GM12878 (cell line): Measurements from ENCODE around the gene NPL. TPM values are rescaled to one million over a fixed set of nuclear protein-coding genes. Genes with fewer than 3 reads are reported as not detected.

ENCODE experiments used
- ATAC-seq: fragments of 200-7000 bp; cut with Tn5 transposase; 3 replicates; pipeline ENCODE4 v1.9.1; 2020; ENCODE audit warnings: mild to moderate bottlenecking, moderate library complexity
- BruUV-seq: library from RNA; stranded (reverse); fragments of 400-500 nt; replicated peaks from 2 replicates; lab custom pipeline; 2021; lab: Mats Ljungman, UMichigan
- CTCF ChIA-PET: fragments of 300-600 bp; sonication (Branson Sonifier 250); formaldehyde crosslinking; extraction: SDS; loops from one replicate; lab custom pipeline; 2021; ENCODE audit warnings: inconsistent platforms; lab: Yijun Ruan, JAX
- POLR2A ChIA-PET: fragments of 350-600 bp; formaldehyde crosslinking; extraction: SDS; loops from one replicate; lab custom pipeline; 2021; ENCODE audit warnings: inconsistent platforms; lab: Charles Lee
- RAD21 ChIA-PET: fragments of 300-600 bp; sonication (Branson Sonifier 250); formaldehyde crosslinking; loops from one replicate; lab custom pipeline; 2023; ENCODE audit warnings: antibody characterized with exemption; ENCODE audit not compliant: unreplicated experiment; lab: Charles Lee
- SMC1A ChIA-PET: fragments of 300-600 bp; sonication (Branson Sonifier 250); formaldehyde crosslinking; loops from one replicate; lab custom pipeline; 2023; ENCODE audit not compliant: unreplicated experiment, uncharacterized antibody; lab: Charles Lee
- DNase-seq: peaks from one replicate; pipeline ENCODE4 v3.0.0-alpha.2; 2011; ENCODE audit warnings: low read depth, low spot score
- FAIRE-seq: peaks from 3 replicates; lab custom pipeline; 2011; peaks lifted over from hg19 to GRCh38; lab: Jason Lieb, UNC
- H2AFZ ChIP-seq: 2 replicates; pipeline ENCODE4 v1.6.0; 2011; ENCODE audit warnings: low read depth, low read length, control low read depth; ENCODE audit not compliant: control insufficient read depth
- H3K27ac ChIP-seq: 2 replicates; pipeline ENCODE4 v1.5.1; 2011; ENCODE audit warnings: control low read depth; ENCODE audit not compliant: control insufficient read depth, insufficient read depth
- H3K27me3 ChIP-seq, 2 experiments: replicated peaks in 1 of 2; 2 replicates each; pipeline versions ENCODE4 v1.6.0 to v1.6.1; 2011; ENCODE audit warnings: low read length in 1 of 2; ENCODE audit not compliant: control insufficient read depth in 2 of 2, insufficient read depth in 2 of 2
- H3K36me3 ChIP-seq, 2 experiments: 2 replicates each; pipeline ENCODE4 v1.5.1; 2011; ENCODE audit warnings: low read length in 1 of 2; ENCODE audit not compliant: control insufficient read depth in 2 of 2, insufficient read depth in 2 of 2
- H3K4me1 ChIP-seq: 2 replicates; pipeline ENCODE4 v1.6.1; 2011; ENCODE audit warnings: mild to moderate bottlenecking, low read length, moderate library complexity, mixed read lengths; ENCODE audit not compliant: control insufficient read depth, insufficient read depth
- H3K4me2 ChIP-seq: 2 replicates; pipeline ENCODE4 v1.6.0; 2011; ENCODE audit warnings: control low read depth; ENCODE audit not compliant: control insufficient read depth, insufficient read depth
- H3K4me3 ChIP-seq: fragments of 200-600 bp; sonication (generic); 2 replicates; pipeline ENCODE4 v1.5.1; 2016
- H3K79me2 ChIP-seq: 2 replicates; pipeline ENCODE4 v1.6.0; 2011; ENCODE audit warnings: low read length; ENCODE audit not compliant: control insufficient read depth, insufficient read depth
- H3K9ac ChIP-seq: 2 replicates; pipeline ENCODE4 v1.8.0; 2011; ENCODE audit warnings: low read length, control low read depth, mixed read lengths; ENCODE audit not compliant: control insufficient read depth, insufficient read depth
- H3K9me3 ChIP-seq: replicated peaks from 3 replicates; pipeline ENCODE4 v1.5.1; 2011; ENCODE audit warnings: mild to moderate bottlenecking, low read length; ENCODE audit not compliant: control insufficient read depth, insufficient read depth
- H4K20me1 ChIP-seq: 2 replicates; pipeline ENCODE4 v1.6.0; 2011; ENCODE audit not compliant: control insufficient read depth, insufficient read depth
- ATF7 ChIP-seq: fragments of 450-650 bp; IDR thresholded peaks from 2 replicates; pipeline ENCODE4 v1.6.1; 2016; ENCODE audit warnings: low read depth, mild to moderate bottlenecking
- CHD4 ChIP-seq: fragments of 200-600 bp; sonication (generic); IDR thresholded peaks from 2 replicates; pipeline ENCODE4 v1.6.1; 2016; ENCODE audit warnings: mild to moderate bottlenecking
- CREB1 ChIP-seq: IDR thresholded peaks from 2 replicates; pipeline ENCODE4 v1.6.1; 2012; ENCODE audit warnings: low read depth, mild to moderate bottlenecking, inconsistent platforms
- ESRRA ChIP-seq: IDR thresholded peaks from 2 replicates; pipeline ENCODE4 v1.6.1; 2012; ENCODE audit warnings: mild to moderate bottlenecking, low read length, improper control_type of control experiment
- FOXK2 ChIP-seq: fragments of 450-650 bp; IDR thresholded peaks from 2 replicates; pipeline ENCODE4 v1.6.1; 2017; ENCODE audit warnings: mild to moderate bottlenecking, moderate library complexity
- HDAC2 ChIP-seq: fragments of 200-600 bp; sonication (generic); IDR thresholded peaks from 2 replicates; pipeline ENCODE4 v1.6.1; 2017
- JUNB ChIP-seq: IDR thresholded peaks from 2 replicates; pipeline ENCODE4 v1.6.1; 2016; ENCODE audit warnings: antibody characterized with exemption, mild to moderate bottlenecking
- MEF2A ChIP-seq: IDR thresholded peaks from 2 replicates; pipeline ENCODE4 v1.6.1; 2011; ENCODE audit warnings: low read depth, mild to moderate bottlenecking, low read length, moderate library complexity; ENCODE audit not compliant: insufficient read depth
- NR2F1 ChIP-seq: fragments of 450-650 bp; conservative IDR thresholded peaks from 2 replicates; pipeline ENCODE4 v1.6.1; 2017; ENCODE audit warnings: mild to moderate bottlenecking
- RBBP5 ChIP-seq: fragments of 200-600 bp; sonication (generic); conservative IDR thresholded peaks from 2 replicates; pipeline ENCODE4 v1.6.1; 2016
- TCF7 ChIP-seq: IDR thresholded peaks from 2 replicates; pipeline ENCODE4 v1.6.1; 2014; ENCODE audit warnings: antibody characterized with exemption, borderline replicate concordance
- YY1 ChIP-seq: IDR thresholded peaks from 2 replicates; pipeline ENCODE4 v1.6.1; 2011; ENCODE audit warnings: low read depth, mild to moderate bottlenecking, low read length
- WGBS: methylation state at CpG from one replicate; pipeline ENCODE4 v1.1.6; 2016; ENCODE audit warnings: low lambda C conversion rate; ENCODE audit not compliant: insufficient replicate concordance, insufficient coverage; ENCODE audit errors: missing lambda C conversion rate; 5-methylcytosine and 5-hydroxymethylcytosine counted together
- in situ Hi-C: fragments of 300-500 bp; cut with MboI; formaldehyde crosslinking; loops from 9 replicates; pipeline ENCODE4 v1.14.3; 2018; ENCODE audit warnings: mixed read lengths
- intact Hi-C: fragments of 100-400 bp; cut with micrococcal nuclease; formaldehyde crosslinking; loops from one replicate; pipeline ENCODE4 v1.14.2; 2022; ENCODE audit not compliant: unreplicated experiment
- polyA plus RNA-seq, 11 experiments: library from polyadenylated mRNA; depleted of rRNA in 4 of 11; unstranded in 6 of 11; stranded (reverse) in 5 of 11; fragments of >200 nt; fragmentation: Nextera tagmentation in 4 of 11; fragmentation: Illumina TruSeq in 1 of 11; extraction: Ambion mirVana in 4 of 11; extraction: Trizol in 1 of 11; gene quantifications; 1 replicate in 1 of 11; 2 replicates in 10 of 11; pipeline versions ENCODE4 v1.2.1 to v1.2.3, GENCODE V29; 2011 to 2016; ENCODE audit warnings: inconsistent platforms in 2 of 11, missing spikeins in 2 of 11, low read depth in 1 of 11
- total RNA-seq, 4 experiments: library from RNA; depleted of rRNA in 3 of 4; stranded (reverse); fragments of >200 nt in 3 of 4; fragmentation: Illumina TruSeq in 1 of 4; extraction: Trizol in 1 of 4; gene quantifications; 2 replicates each; pipeline versions ENCODE4 v1.2.1 to v1.2.3, GENCODE V29; 2013 to 2021
- TF ChIP-seq, protein P1 (sequence below): IDR thresholded peaks from 2 replicates; pipeline ENCODE4 v1.6.1; 2012; ENCODE audit warnings: low read length, inconsistent platforms
- TF ChIP-seq, protein P2 (sequence below): fragments of 450-650 bp; IDR thresholded peaks from 2 replicates; pipeline ENCODE4 v1.6.1; 2017; ENCODE audit warnings: mild to moderate bottlenecking, moderate library complexity
- TF ChIP-seq, protein P3 (sequence below): fragments of 450-650 bp; IDR thresholded peaks from 2 replicates; pipeline ENCODE4 v1.6.1; 2017; ENCODE audit warnings: mild to moderate bottlenecking
- TF ChIP-seq, protein P4 (sequence below): fragments of 450-650 bp; IDR thresholded peaks from 2 replicates; pipeline ENCODE4 v1.6.1; 2017; ENCODE audit warnings: borderline replicate concordance

Gene NPL
- total and polyA plus RNA-seq, 10 of the 15 experiments (the other 5 are each of a cell fraction or from before 2014, with no cell fraction given), result 5.3 to 19.2 (median 10.0) TPM

DNA sequence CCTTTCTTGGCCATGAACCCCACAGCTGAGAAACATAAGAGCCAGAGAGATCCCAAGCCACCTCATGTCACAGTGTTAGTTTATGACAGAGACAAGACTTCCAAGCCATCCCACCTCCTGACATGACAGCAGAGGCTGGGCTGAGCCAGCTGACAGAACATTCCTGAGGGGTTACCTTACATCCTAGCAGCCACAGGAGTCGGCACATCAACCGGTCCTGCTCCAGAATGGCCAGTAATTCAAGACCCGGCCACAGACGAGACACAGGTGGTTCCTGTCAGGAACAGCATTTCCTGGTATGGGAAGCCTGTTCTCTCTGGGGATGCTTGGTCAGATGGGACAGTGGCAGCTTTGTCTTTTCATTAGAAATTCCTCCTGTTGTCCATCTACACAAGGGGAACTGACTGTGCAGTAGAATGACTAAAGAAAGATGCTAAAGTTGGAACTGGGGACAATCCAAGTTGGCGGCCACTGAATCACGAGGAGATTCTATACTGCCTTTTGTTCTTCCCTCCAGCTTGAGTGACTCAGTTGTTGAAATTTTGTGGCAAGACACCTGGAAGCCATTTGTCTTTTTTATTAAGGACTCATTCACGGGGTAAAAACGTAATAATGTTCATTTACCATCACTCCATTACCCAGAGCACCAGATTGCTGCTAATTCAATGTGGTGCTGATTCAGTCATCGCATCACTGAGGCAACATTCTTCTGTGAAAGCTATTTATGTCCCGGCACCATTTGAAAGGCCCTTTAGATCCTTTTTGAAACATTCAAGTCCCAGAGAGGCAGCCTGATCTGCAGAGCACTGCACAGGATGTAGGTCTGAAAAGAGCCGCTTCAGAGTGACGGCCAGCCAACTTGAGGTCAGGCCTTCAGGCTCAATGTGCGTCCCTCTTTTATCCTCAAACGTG is 37.2 kb upstream of the NPL start:
- ChIA-PET SMC1A (interaction anchor here (1.1 kb wide), 2 partner anchors 9 to 158 kb away, joined by 3 read pairs; no protein-coding TSS in a partner anchor), RAD21 (no interaction called here), CTCF (interaction anchor here (1.2 to 1.7 kb wide), 2 partner anchors 32 to 151 kb away, joined by 5 to 6 read pairs; no protein-coding TSS in a partner anchor), POLR2A (interaction anchor here (0.5 to 1.4 kb wide), 2 partner anchors 9 to 1064 kb away, joined by 3 to 6 read pairs; no protein-coding TSS in a partner anchor)
- H3K4me2 ChIP-seq, result no peak overlapping the region
- no peak overlapping the region for H3K9ac ChIP-seq
- H3K9me3 ChIP-seq, result no peaks in the 10 kb centered on the region
- H3K79me2 ChIP-seq, result no peaks in the 10 kb centered on the region
- FAIRE-seq (no peak), ATAC-seq (no peak), DNase-seq (no peak)
- no peak overlapping the region for H2AFZ ChIP-seq
- H4K20me1 ChIP-seq, result no peaks in the 10 kb centered on the region
- WGBS, result 43% methylated on average over 14 of the region's 14 CpGs
- no TSS peak for BruUV-seq
- no peak overlapping the region for H3K4me3 ChIP-seq
- peaks cover 2 to 4% of the 10 kb centered on the region in 2 experiments; a peak in 1 of 4 replicates for H3K27me3 ChIP-seq
- H3K4me1 ChIP-seq, result no peaks in the 10 kb centered on the region
- in situ Hi-C loops, result no loop called here
- no peaks in the 10 kb centered on the region for H3K36me3 ChIP-seq
- H3K27ac ChIP-seq, result no peak overlapping the region
- intact Hi-C loops, result no loop called here
- TF ChIP-seq NR2F1 (no peak), ATF7 (no peak), RBBP5 (no peak), TCF7 (no peak), YY1 (no peak), MEF2A (no peak), FOXK2 (no peak), ESRRA (no peak), CHD4 (no peak), HDAC2 (no peak), JUNB (no peak), CREB1 (no peak)
- TF ChIP-seq, protein P1, sequence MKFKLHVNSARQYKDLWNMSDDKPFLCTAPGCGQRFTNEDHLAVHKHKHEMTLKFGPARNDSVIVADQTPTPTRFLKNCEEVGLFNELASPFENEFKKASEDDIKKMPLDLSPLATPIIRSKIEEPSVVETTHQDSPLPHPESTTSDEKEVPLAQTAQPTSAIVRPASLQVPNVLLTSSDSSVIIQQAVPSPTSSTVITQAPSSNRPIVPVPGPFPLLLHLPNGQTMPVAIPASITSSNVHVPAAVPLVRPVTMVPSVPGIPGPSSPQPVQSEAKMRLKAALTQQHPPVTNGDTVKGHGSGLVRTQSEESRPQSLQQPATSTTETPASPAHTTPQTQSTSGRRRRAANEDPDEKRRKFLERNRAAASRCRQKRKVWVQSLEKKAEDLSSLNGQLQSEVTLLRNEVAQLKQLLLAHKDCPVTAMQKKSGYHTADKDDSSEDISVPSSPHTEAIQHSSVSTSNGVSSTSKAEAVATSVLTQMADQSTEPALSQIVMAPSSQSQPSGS, result no peak
- TF ChIP-seq, protein P2, sequence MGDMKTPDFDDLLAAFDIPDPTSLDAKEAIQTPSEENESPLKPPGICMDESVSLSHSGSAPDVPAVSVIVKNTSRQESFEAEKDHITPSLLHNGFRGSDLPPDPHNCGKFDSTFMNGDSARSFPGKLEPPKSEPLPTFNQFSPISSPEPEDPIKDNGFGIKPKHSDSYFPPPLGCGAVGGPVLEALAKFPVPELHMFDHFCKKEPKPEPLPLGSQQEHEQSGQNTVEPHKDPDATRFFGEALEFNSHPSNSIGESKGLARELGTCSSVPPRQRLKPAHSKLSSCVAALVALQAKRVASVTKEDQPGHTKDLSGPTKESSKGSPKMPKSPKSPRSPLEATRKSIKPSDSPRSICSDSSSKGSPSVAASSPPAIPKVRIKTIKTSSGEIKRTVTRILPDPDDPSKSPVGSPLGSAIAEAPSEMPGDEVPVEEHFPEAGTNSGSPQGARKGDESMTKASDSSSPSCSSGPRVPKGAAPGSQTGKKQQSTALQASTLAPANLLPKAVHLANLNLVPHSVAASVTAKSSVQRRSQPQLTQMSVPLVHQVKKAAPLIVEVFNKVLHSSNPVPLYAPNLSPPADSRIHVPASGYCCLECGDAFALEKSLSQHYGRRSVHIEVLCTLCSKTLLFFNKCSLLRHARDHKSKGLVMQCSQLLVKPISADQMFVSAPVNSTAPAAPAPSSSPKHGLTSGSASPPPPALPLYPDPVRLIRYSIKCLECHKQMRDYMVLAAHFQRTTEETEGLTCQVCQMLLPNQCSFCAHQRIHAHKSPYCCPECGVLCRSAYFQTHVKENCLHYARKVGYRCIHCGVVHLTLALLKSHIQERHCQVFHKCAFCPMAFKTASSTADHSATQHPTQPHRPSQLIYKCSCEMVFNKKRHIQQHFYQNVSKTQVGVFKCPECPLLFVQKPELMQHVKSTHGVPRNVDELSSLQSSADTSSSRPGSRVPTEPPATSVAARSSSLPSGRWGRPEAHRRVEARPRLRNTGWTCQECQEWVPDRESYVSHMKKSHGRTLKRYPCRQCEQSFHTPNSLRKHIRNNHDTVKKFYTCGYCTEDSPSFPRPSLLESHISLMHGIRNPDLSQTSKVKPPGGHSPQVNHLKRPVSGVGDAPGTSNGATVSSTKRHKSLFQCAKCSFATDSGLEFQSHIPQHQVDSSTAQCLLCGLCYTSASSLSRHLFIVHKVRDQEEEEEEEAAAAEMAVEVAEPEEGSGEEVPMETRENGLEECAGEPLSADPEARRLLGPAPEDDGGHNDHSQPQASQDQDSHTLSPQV, result no peak
- TF ChIP-seq, protein P3, sequence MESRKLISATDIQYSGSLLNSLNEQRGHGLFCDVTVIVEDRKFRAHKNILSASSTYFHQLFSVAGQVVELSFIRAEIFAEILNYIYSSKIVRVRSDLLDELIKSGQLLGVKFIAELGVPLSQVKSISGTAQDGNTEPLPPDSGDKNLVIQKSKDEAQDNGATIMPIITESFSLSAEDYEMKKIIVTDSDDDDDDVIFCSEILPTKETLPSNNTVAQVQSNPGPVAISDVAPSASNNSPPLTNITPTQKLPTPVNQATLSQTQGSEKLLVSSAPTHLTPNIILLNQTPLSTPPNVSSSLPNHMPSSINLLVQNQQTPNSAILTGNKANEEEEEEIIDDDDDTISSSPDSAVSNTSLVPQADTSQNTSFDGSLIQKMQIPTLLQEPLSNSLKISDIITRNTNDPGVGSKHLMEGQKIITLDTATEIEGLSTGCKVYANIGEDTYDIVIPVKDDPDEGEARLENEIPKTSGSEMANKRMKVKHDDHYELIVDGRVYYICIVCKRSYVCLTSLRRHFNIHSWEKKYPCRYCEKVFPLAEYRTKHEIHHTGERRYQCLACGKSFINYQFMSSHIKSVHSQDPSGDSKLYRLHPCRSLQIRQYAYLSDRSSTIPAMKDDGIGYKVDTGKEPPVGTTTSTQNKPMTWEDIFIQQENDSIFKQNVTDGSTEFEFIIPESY, result no peak
- TF ChIP-seq, protein P4, sequence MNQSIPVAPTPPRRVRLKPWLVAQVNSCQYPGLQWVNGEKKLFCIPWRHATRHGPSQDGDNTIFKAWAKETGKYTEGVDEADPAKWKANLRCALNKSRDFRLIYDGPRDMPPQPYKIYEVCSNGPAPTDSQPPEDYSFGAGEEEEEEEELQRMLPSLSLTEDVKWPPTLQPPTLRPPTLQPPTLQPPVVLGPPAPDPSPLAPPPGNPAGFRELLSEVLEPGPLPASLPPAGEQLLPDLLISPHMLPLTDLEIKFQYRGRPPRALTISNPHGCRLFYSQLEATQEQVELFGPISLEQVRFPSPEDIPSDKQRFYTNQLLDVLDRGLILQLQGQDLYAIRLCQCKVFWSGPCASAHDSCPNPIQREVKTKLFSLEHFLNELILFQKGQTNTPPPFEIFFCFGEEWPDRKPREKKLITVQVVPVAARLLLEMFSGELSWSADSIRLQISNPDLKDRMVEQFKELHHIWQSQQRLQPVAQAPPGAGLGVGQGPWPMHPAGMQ, result no peak
